ENCODE data around the gene HYAL2.

HYAL2 gene

DNA sequence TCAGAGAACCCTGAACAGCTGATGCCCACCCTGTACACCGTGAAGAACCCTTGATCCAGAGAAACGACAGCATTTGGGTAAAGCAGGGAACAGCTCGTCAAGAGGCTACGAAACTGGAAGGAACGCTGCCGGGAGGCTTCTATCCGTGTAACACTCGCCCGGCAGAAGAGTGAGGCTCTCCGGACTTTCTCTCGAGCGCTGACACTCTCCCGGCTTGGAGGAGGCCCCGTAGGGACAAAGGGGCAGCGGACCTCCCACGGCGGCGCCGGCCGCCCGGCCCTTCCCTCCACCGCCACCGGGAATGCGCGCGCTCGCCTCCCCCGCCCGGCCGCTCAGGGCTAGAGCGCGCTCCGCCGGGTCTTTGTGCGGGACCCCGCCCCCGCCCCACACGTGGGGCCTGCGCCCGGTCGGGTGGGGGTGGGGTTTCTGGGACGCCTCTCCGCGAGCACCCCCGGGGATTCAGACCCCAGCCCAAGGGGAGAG, 1.7 kb downstream of the HYAL2 start:
- TF ChIP-seq, protein P1, sequence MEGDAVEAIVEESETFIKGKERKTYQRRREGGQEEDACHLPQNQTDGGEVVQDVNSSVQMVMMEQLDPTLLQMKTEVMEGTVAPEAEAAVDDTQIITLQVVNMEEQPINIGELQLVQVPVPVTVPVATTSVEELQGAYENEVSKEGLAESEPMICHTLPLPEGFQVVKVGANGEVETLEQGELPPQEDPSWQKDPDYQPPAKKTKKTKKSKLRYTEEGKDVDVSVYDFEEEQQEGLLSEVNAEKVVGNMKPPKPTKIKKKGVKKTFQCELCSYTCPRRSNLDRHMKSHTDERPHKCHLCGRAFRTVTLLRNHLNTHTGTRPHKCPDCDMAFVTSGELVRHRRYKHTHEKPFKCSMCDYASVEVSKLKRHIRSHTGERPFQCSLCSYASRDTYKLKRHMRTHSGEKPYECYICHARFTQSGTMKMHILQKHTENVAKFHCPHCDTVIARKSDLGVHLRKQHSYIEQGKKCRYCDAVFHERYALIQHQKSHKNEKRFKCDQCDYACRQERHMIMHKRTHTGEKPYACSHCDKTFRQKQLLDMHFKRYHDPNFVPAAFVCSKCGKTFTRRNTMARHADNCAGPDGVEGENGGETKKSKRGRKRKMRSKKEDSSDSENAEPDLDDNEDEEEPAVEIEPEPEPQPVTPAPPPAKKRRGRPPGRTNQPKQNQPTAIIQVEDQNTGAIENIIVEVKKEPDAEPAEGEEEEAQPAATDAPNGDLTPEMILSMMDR (conservative IDR thresholded peaks at IDR 0.05), result no peak
- H3K27ac ChIP-seq, result peak overlapping the region; percentile 97

DNA sequence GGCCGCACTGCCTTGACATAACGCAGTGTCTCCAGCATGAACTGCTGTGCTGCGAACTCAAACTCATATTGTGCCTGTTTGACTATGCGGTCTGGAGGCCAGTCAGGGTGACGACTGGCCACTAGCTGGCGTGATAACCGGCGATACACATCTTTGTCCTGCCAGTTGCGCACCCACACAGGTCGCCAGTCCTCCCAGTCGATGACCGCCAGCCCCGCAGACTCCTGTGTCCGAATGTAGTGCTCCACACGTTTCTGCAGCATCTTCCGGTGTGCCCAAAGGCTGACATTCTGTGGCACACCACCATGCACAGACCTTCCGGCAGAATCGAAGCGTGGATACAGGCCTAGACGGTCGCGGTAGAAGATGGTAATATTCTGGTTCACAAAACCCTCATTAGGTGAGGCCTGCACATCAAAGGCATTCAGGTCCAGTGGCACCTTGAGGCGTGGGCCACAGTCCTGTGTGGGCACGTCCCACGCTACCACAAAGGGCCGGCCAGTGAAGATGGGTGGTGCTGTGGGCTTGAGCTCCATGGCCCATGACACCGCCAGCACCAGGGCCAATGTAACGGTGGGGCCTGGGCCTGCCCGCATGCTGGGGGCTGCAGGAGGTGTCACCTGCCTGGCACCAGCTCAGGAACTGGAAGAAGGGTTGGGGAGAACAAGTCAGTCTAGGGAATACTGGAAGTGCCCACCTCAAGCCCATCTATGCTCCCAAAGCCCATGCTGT, 2.5 kb downstream of the HYAL2 start:
- TF ChIP-seq, protein P1 (conservative IDR thresholded peaks at IDR 0.05), result 0 out of 2 replicates have a peak, but pooled peaks have one; percentile 8
- peak overlapping the region; percentile 97 for H3K27ac ChIP-seq

DNA sequence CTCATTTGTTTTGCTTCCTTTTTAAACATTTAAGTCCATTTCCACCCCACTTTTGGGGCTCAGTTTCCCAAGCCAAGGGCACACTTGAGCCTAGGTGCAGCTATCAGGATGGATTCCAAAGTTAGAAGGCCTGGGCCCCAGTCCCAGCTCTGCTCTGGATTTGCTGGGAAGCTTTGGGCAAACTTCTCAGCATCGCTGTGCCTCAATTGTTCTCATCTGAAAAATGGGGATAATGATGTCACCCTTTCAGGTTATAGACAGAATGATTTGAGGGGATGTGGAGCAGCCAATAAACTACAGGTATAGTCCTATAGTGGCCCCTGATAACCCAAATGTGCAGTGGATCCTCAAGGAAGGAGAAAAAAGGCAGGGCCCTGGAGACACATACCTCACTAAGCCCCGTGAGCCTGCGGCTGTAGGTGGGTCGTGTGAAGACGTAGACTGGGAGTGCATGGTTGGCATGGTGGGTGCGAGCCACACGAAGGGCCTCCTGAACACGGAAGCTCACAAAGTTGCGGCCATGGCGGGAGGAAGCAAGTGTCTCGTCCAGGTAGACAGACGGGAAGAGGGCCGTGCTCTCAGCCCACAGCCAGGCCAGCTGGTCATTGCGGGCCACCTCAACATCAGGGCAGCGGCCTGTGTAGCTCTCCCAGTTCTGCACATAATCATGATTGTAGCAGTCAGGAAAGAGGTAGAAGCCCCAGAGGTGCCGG, 3.2 kb downstream of the HYAL2 start:
- TF ChIP-seq, protein P1 (conservative IDR thresholded peaks at IDR 0.05), result no peak
- peak overlapping the region; percentile 97 for H3K27ac ChIP-seq

DNA sequence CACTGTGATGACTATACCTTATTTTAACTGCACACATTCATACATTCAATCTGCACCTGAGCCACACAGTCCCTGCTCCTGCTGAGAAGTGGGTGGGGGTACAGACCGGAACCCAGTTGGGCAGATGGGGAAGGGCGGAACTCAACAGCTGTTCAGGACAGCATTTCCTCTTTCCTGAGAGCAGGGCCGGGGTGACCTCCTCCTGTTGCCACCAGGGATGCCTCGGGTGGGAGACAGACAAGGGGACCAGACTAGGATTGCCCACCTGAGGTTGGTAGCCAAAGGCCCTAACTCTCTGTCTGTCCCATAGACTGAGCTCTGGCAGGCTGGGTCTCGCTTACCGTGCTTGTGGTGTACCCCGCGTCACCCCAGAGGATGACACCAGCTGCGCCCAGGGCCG, 3.9 kb downstream of the HYAL2 start:
- TF ChIP-seq, protein P1 (conservative IDR thresholded peaks at IDR 0.05), result no peak
- peak overlapping the region; percentile 97; the same call in 1 of the 2 replicates for H3K27ac ChIP-seq

DNA sequence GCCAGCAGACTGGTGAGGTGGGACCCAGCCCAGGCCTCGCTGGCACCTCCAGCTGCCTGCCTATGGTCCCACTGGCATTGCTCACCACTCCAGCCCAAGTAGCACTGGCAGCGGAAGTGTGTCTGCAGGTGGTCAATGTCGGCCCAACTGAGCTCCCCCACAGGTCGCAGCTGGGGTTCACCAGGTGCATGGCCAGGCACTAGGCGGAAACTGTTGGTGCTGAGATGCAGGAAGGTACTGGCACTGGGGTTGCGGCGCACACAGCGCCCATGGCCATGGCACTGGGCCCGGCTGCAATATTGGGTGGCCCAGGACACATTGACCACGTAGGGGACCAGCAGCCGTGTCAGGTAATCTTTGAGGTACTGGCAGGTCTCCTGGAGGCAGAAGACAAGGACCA, 4.4 kb downstream of the HYAL2 start:
- TF ChIP-seq, protein P1 (conservative IDR thresholded peaks at IDR 0.05), result no peak
- H3K27ac ChIP-seq, result no peak overlapping the region; the same call in 1 of the 2 replicates

DNA sequence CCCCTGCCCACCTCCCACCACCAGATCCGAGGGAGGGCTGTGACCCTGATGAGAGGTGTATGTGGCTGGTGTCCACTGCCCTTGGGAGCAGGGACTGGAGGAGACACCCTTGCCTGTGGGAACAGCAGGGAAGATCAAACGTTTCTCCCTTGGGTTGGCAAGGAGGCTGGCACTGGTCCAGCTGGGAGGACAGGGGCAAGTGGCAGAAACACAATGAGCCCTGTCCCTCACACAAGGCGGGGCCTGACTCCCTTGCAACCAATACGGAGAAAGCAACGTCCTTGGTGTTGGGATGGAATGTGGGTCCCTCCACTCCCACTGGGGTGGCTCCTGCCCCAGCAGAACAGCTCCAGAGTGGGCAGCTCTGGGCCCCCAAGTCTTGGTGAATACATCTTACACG, 5.2 kb downstream of the HYAL2 start:
- H3K27ac ChIP-seq, result no peak overlapping the region
- TF ChIP-seq, protein P1 (conservative IDR thresholded peaks at IDR 0.05), result no peak

DNA sequence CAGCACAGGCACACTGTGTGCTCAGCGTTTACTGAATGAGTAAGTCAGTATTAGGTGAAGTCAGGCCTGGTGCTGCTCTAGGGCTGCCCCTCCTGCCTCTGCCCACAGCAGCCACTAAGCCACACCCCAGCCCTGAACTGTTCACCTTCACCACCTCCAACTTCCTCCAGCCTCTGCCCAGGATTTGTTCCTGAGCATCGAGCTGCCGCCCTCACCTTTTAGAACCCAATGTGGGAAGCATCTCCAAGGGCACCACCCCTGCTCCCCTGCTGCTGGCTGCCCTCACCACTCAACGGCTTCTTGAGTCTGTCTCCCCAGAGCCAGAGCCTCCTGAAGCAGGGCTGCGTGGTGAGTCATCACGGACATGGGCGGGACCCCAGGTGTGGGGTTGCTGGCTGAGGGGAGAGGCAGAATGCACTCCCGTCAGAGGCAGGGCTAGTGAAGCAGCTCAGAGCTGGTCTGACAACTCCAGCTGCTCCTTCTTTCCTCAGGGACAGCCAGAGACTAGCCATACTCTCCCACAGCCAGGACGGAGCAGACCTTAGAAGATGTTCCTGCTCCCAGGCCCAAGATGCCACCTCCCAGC, 5.8 kb downstream of the HYAL2 start:
- H3K27ac ChIP-seq, result no peak overlapping the region
- TF ChIP-seq, protein P1 (conservative IDR thresholded peaks at IDR 0.05), result no peak
